PFSK-1 (cell line): Measurements from ENCODE around the gene ATP6V1A.

Source experiments
- FOXP2 ChIP-seq: optimal IDR thresholded peaks from 2 replicates; pipeline ENCODE3; 2011; ENCODE audit warnings: borderline replicate concordance, control low read depth, inconsistent platforms; ENCODE audit not compliant: insufficient read depth; ENCODE audit errors: extremely low read length, extremely low read depth
- POLR2AphosphoS5 ChIP-seq: IDR thresholded peaks from 2 replicates; pipeline ENCODE4 v1.6.1; 2012; ENCODE audit warnings: low read depth, mild to moderate bottlenecking, control low read depth, low read length, moderate library complexity
- SIN3A ChIP-seq: IDR thresholded peaks from 2 replicates; pipeline ENCODE4 v1.6.1; 2012; ENCODE audit warnings: mild to moderate bottlenecking, low read length, moderate library complexity, borderline replicate concordance; ENCODE audit not compliant: insufficient read depth
- TAF1 ChIP-seq: IDR thresholded peaks from 2 replicates; pipeline ENCODE4 v1.6.1; 2012; ENCODE audit warnings: low read length, control low read depth, borderline replicate concordance; ENCODE audit not compliant: insufficient read depth
- TF ChIP-seq, protein P1 (sequence below), 2 experiments: IDR thresholded peaks; 2 replicates each; pipeline versions ENCODE4 v1.6.1 to v1.8.0; 2011 to 2012; ENCODE audit warnings: low read depth in 2 of 2, low read length in 2 of 2, control low read depth in 1 of 2, inconsistent platforms in 1 of 2, mild to moderate bottlenecking in 1 of 2, moderate library complexity in 1 of 2; ENCODE audit not compliant: insufficient read depth in 1 of 2

DNA sequence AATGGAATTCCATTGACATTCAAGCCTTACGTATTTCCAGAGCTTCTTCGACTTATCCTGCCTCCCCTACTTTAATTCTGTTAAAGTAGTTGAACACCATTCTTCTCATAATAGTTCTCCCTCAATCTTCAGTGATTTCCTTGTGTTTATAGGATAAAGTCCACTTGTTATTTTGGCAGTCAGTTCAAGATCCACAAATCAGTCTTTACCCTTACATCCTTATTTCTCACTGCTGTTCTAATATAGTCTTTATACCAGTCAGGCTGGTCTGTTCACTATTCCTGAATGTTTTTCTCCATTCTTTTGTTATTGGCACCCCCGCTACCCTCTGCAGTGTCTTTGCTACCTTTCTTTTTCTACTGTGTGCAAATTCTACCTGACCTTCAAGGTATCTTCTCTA, 29.7 kb downstream of the ATP6V1A start:
- TF ChIP-seq, protein P1, sequence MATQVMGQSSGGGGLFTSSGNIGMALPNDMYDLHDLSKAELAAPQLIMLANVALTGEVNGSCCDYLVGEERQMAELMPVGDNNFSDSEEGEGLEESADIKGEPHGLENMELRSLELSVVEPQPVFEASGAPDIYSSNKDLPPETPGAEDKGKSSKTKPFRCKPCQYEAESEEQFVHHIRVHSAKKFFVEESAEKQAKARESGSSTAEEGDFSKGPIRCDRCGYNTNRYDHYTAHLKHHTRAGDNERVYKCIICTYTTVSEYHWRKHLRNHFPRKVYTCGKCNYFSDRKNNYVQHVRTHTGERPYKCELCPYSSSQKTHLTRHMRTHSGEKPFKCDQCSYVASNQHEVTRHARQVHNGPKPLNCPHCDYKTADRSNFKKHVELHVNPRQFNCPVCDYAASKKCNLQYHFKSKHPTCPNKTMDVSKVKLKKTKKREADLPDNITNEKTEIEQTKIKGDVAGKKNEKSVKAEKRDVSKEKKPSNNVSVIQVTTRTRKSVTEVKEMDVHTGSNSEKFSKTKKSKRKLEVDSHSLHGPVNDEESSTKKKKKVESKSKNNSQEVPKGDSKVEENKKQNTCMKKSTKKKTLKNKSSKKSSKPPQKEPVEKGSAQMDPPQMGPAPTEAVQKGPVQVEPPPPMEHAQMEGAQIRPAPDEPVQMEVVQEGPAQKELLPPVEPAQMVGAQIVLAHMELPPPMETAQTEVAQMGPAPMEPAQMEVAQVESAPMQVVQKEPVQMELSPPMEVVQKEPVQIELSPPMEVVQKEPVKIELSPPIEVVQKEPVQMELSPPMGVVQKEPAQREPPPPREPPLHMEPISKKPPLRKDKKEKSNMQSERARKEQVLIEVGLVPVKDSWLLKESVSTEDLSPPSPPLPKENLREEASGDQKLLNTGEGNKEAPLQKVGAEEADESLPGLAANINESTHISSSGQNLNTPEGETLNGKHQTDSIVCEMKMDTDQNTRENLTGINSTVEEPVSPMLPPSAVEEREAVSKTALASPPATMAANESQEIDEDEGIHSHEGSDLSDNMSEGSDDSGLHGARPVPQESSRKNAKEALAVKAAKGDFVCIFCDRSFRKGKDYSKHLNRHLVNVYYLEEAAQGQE (IDR thresholded peaks at IDR 0.05; ENCODE audit: insufficient read depth in 1 of 2, low read depth in 2 of 2, low read length in 2 of 2) = no peak
- no peak for TF ChIP-seq POLR2AphosphoS5
- TF ChIP-seq TAF1 = no peak
- TF ChIP-seq SIN3A = no peak
- TF ChIP-seq FOXP2 = no peak
